ENCODE results near the gene AKAP6.

Gene AKAP6

DNA sequence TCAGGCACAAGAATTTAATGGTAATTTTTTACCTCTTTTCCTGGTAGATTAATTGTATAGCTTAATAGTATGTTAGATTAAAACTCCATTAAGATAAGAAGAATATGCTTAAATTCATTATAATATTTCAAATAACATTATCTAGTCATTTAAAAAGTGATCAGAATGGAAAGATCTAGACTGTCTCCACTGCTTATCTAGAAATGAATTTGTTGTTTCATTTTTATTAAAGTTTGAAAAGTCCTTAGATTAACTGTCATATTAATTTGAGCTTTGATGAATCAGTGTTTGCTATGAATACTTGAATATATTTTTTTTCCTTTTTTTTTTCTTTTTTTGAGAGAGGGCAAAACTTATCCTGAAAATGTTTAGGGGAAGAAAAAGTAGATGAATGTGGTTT lies 373.0 kb downstream of the AKAP6 start:
- H3K4me3 ChIP-seq (ENCODE audit: low read depth, low read length, poor library complexity, severe bottlenecking), result no peak overlapping the region

DNA sequence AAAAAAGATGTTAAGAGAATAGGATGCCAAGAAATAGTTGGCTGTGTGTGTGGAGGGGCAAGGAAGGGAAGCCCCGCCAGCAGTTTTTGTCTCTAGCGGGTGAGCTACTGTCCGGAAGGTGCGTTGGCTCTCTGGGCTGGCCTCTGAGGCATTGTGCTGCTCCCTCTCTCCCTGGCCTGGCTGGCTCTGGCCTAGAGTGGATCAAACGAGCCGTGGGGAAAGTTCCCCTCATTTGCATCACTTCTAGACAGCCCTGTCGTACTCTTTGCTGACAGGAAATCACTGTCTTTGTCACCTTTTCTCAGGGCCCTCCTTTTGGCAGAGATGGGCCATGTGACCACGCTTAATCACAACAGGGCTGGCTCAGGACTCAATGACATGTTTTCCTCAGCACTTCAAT lies 373.5 kb downstream of the AKAP6 start:
- H3K9me2 ChIP-seq (ENCODE audit: low read depth, low read length), result no peaks in the 10 kb centered on the region
- no peaks in the 10 kb centered on the region for H3K79me2 ChIP-seq (ENCODE audit: insufficient read depth, low read length)
- no peak overlapping the region for H3K9ac ChIP-seq (ENCODE audit: low read length)
- no peak overlapping the region for H2AFZ ChIP-seq (ENCODE audit: low read length)
- no peaks in the 10 kb centered on the region for H4K20me1 ChIP-seq (ENCODE audit: insufficient read depth, low read length)
- no peak overlapping the region for H3K4me2 ChIP-seq (ENCODE audit: low read length)
- no peaks in the 10 kb centered on the region for H3K27me3 ChIP-seq (ENCODE audit: insufficient read depth, low read length)
- H3K4me3 ChIP-seq (ENCODE audit: low read depth, low read length, poor library complexity, severe bottlenecking), result no peak overlapping the region
- H3K4me1 ChIP-seq (ENCODE audit: insufficient read depth, low read length, severe bottlenecking), result peaks cover 12% of the 10 kb centered on the region
- H3F3A ChIP-seq (ENCODE audit: insufficient read depth, low read length), result no peaks in the 10 kb centered on the region
- H3K36me3 ChIP-seq (ENCODE audit: insufficient read depth, low read length), result no peaks in the 10 kb centered on the region
- no peak for TF ChIP-seq EZH2 (IDR thresholded peaks at IDR 0.05; ENCODE audit: borderline replicate concordance, low read length)
- TF ChIP-seq, protein P1, sequence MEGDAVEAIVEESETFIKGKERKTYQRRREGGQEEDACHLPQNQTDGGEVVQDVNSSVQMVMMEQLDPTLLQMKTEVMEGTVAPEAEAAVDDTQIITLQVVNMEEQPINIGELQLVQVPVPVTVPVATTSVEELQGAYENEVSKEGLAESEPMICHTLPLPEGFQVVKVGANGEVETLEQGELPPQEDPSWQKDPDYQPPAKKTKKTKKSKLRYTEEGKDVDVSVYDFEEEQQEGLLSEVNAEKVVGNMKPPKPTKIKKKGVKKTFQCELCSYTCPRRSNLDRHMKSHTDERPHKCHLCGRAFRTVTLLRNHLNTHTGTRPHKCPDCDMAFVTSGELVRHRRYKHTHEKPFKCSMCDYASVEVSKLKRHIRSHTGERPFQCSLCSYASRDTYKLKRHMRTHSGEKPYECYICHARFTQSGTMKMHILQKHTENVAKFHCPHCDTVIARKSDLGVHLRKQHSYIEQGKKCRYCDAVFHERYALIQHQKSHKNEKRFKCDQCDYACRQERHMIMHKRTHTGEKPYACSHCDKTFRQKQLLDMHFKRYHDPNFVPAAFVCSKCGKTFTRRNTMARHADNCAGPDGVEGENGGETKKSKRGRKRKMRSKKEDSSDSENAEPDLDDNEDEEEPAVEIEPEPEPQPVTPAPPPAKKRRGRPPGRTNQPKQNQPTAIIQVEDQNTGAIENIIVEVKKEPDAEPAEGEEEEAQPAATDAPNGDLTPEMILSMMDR (IDR thresholded peaks at IDR 0.05; ENCODE audit: low read length), result no peak
- no peaks in the 10 kb centered on the region for H3K9me3 ChIP-seq (ENCODE audit: low read length)
- H3K27ac ChIP-seq (ENCODE audit: low read depth, low read length, poor library complexity, severe bottlenecking), result no peak overlapping the region

More for the DNA sequence above, 373.0 kb downstream of the AKAP6 start:
- Histone ChIP-seq H3K9me2 (ENCODE audit: low read depth, low read length) (no peaks in the 10 kb centered on the region), H2AFZ (ENCODE audit: low read length) (no peak overlapping the region), H3K4me1 (ENCODE audit: insufficient read depth, low read length, severe bottlenecking) (peaks cover 12% of the 10 kb centered on the region), H3K36me3 (ENCODE audit: insufficient read depth, low read length) (no peaks in the 10 kb centered on the region), H3K27me3 (ENCODE audit: insufficient read depth, low read length) (no peaks in the 10 kb centered on the region), H4K20me1 (ENCODE audit: insufficient read depth, low read length) (no peaks in the 10 kb centered on the region), H3K79me2 (ENCODE audit: insufficient read depth, low read length) (no peaks in the 10 kb centered on the region), H3K4me2 (ENCODE audit: low read length) (no peak overlapping the region), H3K27ac (ENCODE audit: low read depth, low read length, poor library complexity, severe bottlenecking) (no peak overlapping the region), H3K9ac (ENCODE audit: low read length) (no peak overlapping the region), H3K9me3 (ENCODE audit: low read length) (no peaks in the 10 kb centered on the region), H3F3A (ENCODE audit: insufficient read depth, low read length) (no peaks in the 10 kb centered on the region)
- TF ChIP-seq, protein P1 (IDR thresholded peaks at IDR 0.05; ENCODE audit: low read length), result no peak
- no peak for TF ChIP-seq EZH2 (IDR thresholded peaks at IDR 0.05; ENCODE audit: borderline replicate concordance, low read length)

GRCh38 chr14:32703183-32703621 lies 374.1 kb downstream of the AKAP6 start:
- Histone ChIP-seq H3K4me2 (ENCODE audit: low read length) (no peak overlapping the region), H3K79me2 (ENCODE audit: insufficient read depth, low read length) (no peaks in the 10 kb centered on the region), H4K20me1 (ENCODE audit: insufficient read depth, low read length) (no peaks in the 10 kb centered on the region), H3K9me3 (ENCODE audit: low read length) (no peaks in the 10 kb centered on the region), H3K9me2 (ENCODE audit: low read depth, low read length) (no peaks in the 10 kb centered on the region), H3K4me1 (ENCODE audit: insufficient read depth, low read length, severe bottlenecking) (peaks cover 12% of the 10 kb centered on the region), H3K36me3 (ENCODE audit: insufficient read depth, low read length) (no peaks in the 10 kb centered on the region), H3K27ac (ENCODE audit: low read depth, low read length, poor library complexity, severe bottlenecking) (no peak overlapping the region), H3K4me3 (ENCODE audit: low read depth, low read length, poor library complexity, severe bottlenecking) (no peak overlapping the region), H3K27me3 (ENCODE audit: insufficient read depth, low read length) (no peaks in the 10 kb centered on the region), H2AFZ (ENCODE audit: low read length) (no peak overlapping the region), H3F3A (ENCODE audit: insufficient read depth, low read length) (no peaks in the 10 kb centered on the region), H3K9ac (ENCODE audit: low read length) (no peak overlapping the region)
- TF ChIP-seq, protein P1 (IDR thresholded peaks at IDR 0.05; ENCODE audit: low read length), result no peak
- no peak for TF ChIP-seq EZH2 (IDR thresholded peaks at IDR 0.05; ENCODE audit: borderline replicate concordance, low read length)
